HG03439 (cell line): ENCODE measurements around the gene MIGA2.

Experiments used
- ATAC-seq: cut with Tn5 transposase; IDR thresholded peaks from one replicate; pipeline ENCODE4 v1.9.1; 2021; ENCODE audit warnings: mild to moderate bottlenecking, moderate library complexity; ENCODE audit not compliant: unreplicated experiment

MIGA2 gene

DNA sequence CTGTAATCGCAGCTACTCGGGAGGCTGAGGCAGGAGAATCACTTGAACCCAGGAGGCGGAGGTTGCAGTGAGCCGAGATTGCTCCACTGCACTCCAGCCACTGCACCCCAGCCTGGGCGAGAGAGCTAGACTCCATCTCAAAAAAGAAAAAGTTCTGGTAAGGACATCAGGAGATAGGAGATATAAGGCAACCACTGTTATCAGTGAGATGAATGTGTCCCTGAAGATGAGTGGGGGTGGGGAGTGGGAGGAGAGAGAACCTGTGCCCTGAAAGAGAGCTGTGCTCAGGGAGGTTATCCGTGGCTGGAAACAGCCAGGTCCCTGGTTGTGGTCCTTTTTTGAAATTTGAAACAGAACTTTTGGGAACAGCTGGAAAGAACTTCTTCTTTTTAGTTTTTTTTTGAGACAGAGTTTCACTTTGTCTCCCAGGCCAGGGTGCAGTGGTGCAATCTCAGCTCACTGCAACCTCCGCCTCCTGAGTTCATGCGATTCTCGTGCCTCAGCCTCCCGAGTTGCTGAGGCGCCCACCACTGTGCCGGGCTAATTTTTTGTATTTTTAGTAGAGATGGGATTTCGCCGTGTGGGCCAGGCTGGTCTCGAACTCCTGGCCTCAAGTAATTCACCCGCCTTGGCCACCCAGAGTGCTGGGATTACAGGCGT, 77.3 kb downstream of the MIGA2 start:
- ATAC-seq, result no peak

DNA sequence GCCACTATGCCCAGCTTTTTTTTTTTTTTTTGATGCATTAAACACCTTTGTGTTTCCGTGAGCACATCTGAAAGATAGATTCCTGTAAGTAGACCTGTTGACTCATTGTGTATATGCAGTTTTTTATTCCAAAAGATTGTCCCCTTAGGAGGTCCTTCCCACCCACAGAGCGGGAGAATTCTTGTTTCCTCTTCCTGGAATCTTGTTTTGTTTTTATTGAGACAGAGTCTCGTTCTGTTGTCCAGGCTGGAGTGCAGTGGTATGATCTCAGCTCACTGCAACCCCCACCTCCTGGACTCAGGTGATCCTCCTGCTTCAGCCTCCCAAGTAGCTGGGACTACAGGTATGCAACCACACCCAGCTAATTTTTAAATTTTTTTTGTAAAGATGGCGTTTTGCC, 82.4 kb downstream of the MIGA2 start:
- ATAC-seq, result no peak

DNA sequence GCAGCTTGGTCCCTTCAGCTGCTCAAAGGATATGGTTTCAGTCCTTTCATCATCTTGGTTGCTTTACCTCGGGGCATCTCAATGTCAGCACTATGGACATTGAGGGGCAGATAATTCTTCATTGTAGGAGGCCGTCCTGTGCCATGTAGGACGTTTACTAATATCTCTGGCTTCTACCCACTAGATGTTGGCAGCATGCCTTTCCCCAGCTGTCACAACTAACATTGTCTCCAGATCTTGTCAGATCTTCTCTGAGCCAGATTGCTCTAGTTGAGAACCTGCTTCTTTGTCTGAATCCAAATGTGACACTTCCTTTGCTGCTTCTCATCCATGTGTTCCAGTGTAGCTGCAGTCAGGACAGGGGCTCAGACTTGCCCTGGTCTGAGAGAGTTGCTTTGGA, 85.1 kb downstream of the MIGA2 start:
- ATAC-seq, result no peak
